ENCODE results near the gene GADL1.

Gene GADL1

GRCh38 chr3:30873671-30874070 lies 20.8 kb downstream of the GADL1 start:
- DNase-seq: no peak

GRCh38 chr3:30872879-30873278 lies 21.6 kb downstream of the GADL1 start:
- no peak for DNase-seq

- DNase-seq: no peak
Measured at GRCh38 chr3:30871720-30872119, 22.7 kb downstream of the GADL1 start.

- no peak for DNase-seq
Measured at GRCh38 chr3:30864836-30865235, 29.6 kb downstream of the GADL1 start.

- no peak for DNase-seq
Measured at GRCh38 chr3:30864132-30864531, 30.3 kb downstream of the GADL1 start.

- DNase-seq: no peak
Measured at GRCh38 chr3:30862004-30862403, 32.5 kb downstream of the GADL1 start.

- DNase-seq: no peak
Measured at GRCh38 chr3:30858894-30859389, 35.5 kb downstream of the GADL1 start.

- no peak for DNase-seq
Measured at GRCh38 chr3:30855400-30856292, 38.8 kb downstream of the GADL1 start.

GRCh38 chr3:30852833-30853232 lies 41.6 kb downstream of the GADL1 start:
- DNase-seq: no peak

- DNase-seq: no peak
Measured at GRCh38 chr3:30848087-30848779, 46.2 kb downstream of the GADL1 start.

- no peak for DNase-seq
Measured at GRCh38 chr3:30847592-30847991, 46.9 kb downstream of the GADL1 start.

GRCh38 chr3:30845606-30846005 lies 48.9 kb downstream of the GADL1 start:
- no peak for DNase-seq

GRCh38 chr3:30843877-30844276 lies 50.6 kb downstream of the GADL1 start:
- DNase-seq: no peak

- DNase-seq: no peak
Measured at GRCh38 chr3:30836141-30836540, 58.3 kb downstream of the GADL1 start.

- no peak for DNase-seq
Measured at GRCh38 chr3:30835667-30836066, 58.8 kb downstream of the GADL1 start.

- no peak for DNase-seq
Measured at GRCh38 chr3:30832961-30833575, 61.4 kb downstream of the GADL1 start.

GRCh38 chr3:30827080-30827479 lies 67.4 kb downstream of the GADL1 start:
- no peak for DNase-seq

GRCh38 chr3:30826531-30826942 lies 67.9 kb downstream of the GADL1 start:
- DNase-seq: no peak

- DNase-seq: no peak
Measured at GRCh38 chr3:30819067-30819798, 75.2 kb downstream of the GADL1 start.

- no peak for DNase-seq
Measured at GRCh38 chr3:30813734-30814133, 80.7 kb downstream of the GADL1 start.

- DNase-seq: no peak
Measured at GRCh38 chr3:30811151-30811795, 83.2 kb downstream of the GADL1 start.

- DNase-seq: no peak
Measured at GRCh38 chr3:30810625-30811024, 83.8 kb downstream of the GADL1 start.

All from NCI-H1048 (cell line).